Lower leg skin (tissue), 3 donors: ENCODE data around the gene DGKD.

ENCODE experiments used
- CTCF ChIP-seq, 3 donors: fragments of 450-650 bp; IDR thresholded peaks; one replicate each; pipeline ENCODE4 v1.5.1; 2016; ENCODE audit warnings: antibody characterized with exemption in 3 of 3, mild to moderate bottlenecking in 3 of 3, moderate library complexity in 2 of 3
- POLR2A ChIP-seq, 2 donors: fragments of 450-650 bp; IDR thresholded peaks; one replicate each; pipeline ENCODE4 v1.6.1; 2016 to 2017; ENCODE audit warnings: antibody characterized with exemption in 2 of 2, mild to moderate bottlenecking in 1 of 2, moderate library complexity in 1 of 2

GRCh38 chr2:233418052-233418760, 63.9 kb downstream of the DGKD start:
- no peak for TF ChIP-seq CTCF (IDR thresholded peaks at IDR 0.05)
- no peak for TF ChIP-seq POLR2A (IDR thresholded peaks at IDR 0.05)
